ENCODE measurements around the gene CDK5RAP1. TPM values are rescaled to one million over a fixed set of nuclear protein-coding genes. Genes with fewer than 3 reads are reported as not detected.

Gene CDK5RAP1
- total RNA-seq, 2 donors from 2014 or later = 26.2 to 26.3 TPM

DNA sequence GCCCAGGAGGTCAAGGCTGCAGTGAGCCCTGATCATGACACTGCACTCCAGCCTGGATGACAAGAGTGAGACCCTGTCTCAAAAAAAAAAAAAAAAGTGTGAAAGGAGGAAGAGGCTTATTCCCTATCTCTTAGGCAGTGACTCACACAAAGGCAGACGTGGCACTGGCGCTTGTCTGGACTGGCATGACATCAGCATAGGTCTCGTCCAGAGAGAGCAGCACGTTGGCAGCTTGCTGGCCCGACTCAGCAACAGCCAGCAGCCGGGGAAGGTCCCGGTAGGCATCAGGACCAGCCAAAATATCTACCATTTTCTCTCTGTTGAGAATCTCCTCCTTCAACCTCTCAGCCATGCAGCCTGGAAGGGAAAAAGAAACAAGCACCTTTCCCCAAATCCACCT is 14.1 kb downstream of the CDK5RAP1 start:
- no peaks in the 10 kb centered on the region for H3K27me3 ChIP-seq (replicated peaks; ENCODE audit: insufficient read depth)
- H3K27ac ChIP-seq = no peak overlapping the region
- H3K4me3 ChIP-seq = no peak overlapping the region
- TF ChIP-seq, protein P1, sequence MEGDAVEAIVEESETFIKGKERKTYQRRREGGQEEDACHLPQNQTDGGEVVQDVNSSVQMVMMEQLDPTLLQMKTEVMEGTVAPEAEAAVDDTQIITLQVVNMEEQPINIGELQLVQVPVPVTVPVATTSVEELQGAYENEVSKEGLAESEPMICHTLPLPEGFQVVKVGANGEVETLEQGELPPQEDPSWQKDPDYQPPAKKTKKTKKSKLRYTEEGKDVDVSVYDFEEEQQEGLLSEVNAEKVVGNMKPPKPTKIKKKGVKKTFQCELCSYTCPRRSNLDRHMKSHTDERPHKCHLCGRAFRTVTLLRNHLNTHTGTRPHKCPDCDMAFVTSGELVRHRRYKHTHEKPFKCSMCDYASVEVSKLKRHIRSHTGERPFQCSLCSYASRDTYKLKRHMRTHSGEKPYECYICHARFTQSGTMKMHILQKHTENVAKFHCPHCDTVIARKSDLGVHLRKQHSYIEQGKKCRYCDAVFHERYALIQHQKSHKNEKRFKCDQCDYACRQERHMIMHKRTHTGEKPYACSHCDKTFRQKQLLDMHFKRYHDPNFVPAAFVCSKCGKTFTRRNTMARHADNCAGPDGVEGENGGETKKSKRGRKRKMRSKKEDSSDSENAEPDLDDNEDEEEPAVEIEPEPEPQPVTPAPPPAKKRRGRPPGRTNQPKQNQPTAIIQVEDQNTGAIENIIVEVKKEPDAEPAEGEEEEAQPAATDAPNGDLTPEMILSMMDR (IDR thresholded peaks at IDR 0.05) = no peak
- DNase-seq (ENCODE audit: low spot score) (no peak), ATAC-seq (ENCODE audit: insufficient number of reproducible peaks, low FRiP score, low read depth) (no peak)
- H3K4me1 ChIP-seq (ENCODE audit: control insufficient read depth in 1 of 2, low read depth in 2 of 2) = no peaks in the 10 kb centered on the region
- H3K9me3 ChIP-seq = no peaks in the 10 kb centered on the region
- peaks cover 24% of the 10 kb centered on the region for H3K36me3 ChIP-seq

DNA sequence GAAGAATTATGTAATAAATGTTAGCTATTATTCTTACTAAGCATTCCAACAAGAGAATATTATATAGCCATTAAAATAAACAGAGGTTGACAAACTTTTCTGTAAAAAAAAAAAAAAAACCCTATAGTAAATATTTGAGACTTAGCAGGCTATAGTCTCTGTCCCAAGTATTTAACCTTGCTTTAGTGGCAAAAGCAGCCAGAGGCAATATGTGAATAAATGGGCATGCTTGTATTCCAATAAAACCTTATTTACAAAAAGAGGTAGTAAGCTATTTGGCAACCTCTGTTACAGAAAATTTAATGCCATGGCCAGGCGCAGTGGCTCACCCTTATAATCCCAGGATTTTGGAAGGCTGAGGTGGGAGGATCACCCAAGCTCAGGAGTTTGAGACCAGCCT is 14.6 kb downstream of the CDK5RAP1 start:
- Histone ChIP-seq H3K36me3 (peaks cover 28% of the 10 kb centered on the region), H3K4me3 (no peak overlapping the region), H3K4me1 (ENCODE audit: control insufficient read depth in 1 of 2, low read depth in 2 of 2) (no peaks in the 10 kb centered on the region), H3K27ac (no peak overlapping the region), H3K9me3 (no peaks in the 10 kb centered on the region), H3K27me3 (replicated peaks; ENCODE audit: insufficient read depth) (no peaks in the 10 kb centered on the region)
- TF ChIP-seq, protein P1 (IDR thresholded peaks at IDR 0.05) = no peak
- DNase-seq (ENCODE audit: low spot score) (no peak), ATAC-seq (ENCODE audit: insufficient number of reproducible peaks, low FRiP score, low read depth) (no peak)

DNA sequence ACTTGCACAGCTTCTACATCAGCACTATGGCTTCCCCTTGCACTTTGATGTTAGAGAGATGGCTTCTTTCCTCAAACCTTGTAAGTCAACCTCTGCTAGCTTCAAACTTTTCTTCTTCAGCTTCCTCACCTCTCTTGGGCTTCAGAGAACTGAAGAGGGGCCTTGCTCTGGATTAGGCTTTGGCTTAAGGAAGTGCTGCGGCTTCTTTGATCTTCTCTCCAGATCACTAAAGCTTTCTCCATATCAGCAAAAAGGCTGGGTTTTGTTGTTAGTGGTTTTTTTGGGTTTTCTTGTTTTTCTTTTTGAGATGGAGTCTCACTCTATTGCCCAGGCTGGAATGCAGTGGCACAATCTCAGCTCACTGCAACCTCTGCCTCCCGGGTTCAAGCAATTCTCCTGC is 24.0 kb downstream of the CDK5RAP1 start:
- Histone ChIP-seq H3K4me3 (no peak overlapping the region), H3K27me3 (replicated peaks; ENCODE audit: insufficient read depth) (no peaks in the 10 kb centered on the region), H3K27ac (no peak overlapping the region), H3K4me1 (ENCODE audit: control insufficient read depth in 1 of 2, low read depth in 2 of 2) (no peaks in the 10 kb centered on the region), H3K36me3 (peaks cover 42% of the 10 kb centered on the region), H3K9me3 (no peaks in the 10 kb centered on the region)
- ATAC-seq (ENCODE audit: insufficient number of reproducible peaks, low FRiP score, low read depth) (no peak), DNase-seq (ENCODE audit: low spot score) (no peak)
- TF ChIP-seq, protein P1 (IDR thresholded peaks at IDR 0.05) = no peak

DNA sequence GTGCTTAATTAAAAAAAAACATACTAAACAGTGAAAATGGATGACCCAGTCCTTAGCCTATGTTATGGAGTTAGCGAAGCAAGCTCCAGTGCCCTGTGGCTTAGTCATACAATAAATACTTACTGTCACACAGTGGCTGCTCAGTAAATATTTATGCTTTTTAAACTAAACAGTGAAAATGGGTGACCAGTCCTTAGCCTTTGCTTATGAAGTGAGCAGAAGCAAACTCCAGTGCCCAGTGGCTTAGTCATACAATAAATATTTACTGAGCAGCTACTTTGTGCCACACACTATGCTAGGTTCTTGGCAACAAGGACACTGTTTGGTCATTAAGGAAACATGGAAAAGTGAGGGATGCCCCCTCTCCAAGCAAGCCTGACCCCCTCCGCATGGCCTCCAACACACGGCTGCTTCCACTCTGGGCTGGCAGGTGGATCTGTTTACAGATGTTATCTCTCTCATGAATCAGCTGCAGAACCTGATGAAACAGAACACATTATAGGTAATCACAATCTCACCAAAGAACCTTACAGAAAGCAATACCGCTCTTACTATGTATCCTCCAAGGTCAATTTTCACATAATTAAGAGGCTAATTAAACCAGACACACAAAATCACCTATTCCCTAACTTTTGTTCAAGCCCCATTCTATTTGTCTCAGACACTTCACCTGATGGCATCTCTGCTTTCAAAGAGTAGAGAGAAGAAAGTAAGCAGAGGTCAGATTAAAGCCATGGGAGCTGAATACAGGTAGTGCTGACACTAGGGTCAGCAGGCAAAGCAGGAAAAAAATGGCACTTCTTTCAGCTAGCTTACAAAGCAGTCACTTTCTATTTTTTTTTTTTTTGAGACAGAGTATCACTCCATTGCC is 27.3 kb downstream of the CDK5RAP1 start:
- H3K27me3 ChIP-seq (replicated peaks; ENCODE audit: insufficient read depth) = no peaks in the 10 kb centered on the region
- H3K4me1 ChIP-seq (ENCODE audit: control insufficient read depth in 1 of 2, low read depth in 2 of 2) = no peaks in the 10 kb centered on the region
- no peak overlapping the region for H3K27ac ChIP-seq
- no peaks in the 10 kb centered on the region for H3K9me3 ChIP-seq
- TF ChIP-seq, protein P1 (IDR thresholded peaks at IDR 0.05) = no peak
- H3K36me3 ChIP-seq = peaks cover 56% of the 10 kb centered on the region
- H3K4me3 ChIP-seq = no peak overlapping the region
- ATAC-seq (ENCODE audit: insufficient number of reproducible peaks, low FRiP score, low read depth) (no peak), DNase-seq (ENCODE audit: low spot score) (no peak)

DNA sequence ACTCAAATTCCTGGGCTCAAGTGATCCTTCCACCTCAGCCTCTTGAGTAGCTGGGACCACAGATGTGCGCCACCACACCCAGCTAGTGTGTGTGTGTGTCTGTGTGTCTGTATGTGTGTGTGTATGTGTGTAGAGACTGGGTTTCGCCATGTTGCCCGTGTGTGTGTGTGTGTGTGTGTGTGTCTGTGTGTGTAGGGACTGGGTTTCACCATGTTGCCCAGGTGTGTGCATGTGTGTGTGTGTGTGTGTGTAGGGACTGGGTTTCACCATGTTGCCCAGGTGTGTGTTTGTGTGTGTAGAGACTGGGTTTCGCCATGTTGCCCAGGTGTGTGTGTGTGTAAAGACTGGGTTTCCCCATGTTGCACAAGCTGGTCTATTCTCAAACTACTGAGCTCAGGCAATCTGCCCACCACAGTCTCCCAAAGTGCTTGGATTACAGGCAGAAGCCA is 28.3 kb downstream of the CDK5RAP1 start:
- ATAC-seq (ENCODE audit: insufficient number of reproducible peaks, low FRiP score, low read depth) = no peak
- TF ChIP-seq, protein P1 (IDR thresholded peaks at IDR 0.05) = no peak
- Histone ChIP-seq H3K4me1 (ENCODE audit: control insufficient read depth in 1 of 2, low read depth in 2 of 2) (no peaks in the 10 kb centered on the region), H3K27me3 (replicated peaks; ENCODE audit: insufficient read depth) (no peaks in the 10 kb centered on the region), H3K9me3 (no peaks in the 10 kb centered on the region), H3K36me3 (peaks cover 53% of the 10 kb centered on the region), H3K27ac (no peak overlapping the region), H3K4me3 (no peak overlapping the region)
- DNase-seq (ENCODE audit: low spot score) = no peak

Measured in thoracic aorta (tissue), 2 donors.